ENCODE measurements around the gene ITGA6.

- TF ChIP-seq TARDBP (IDR thresholded peaks at IDR 0.05) (no peak), ELF4 (IDR thresholded peaks at IDR 0.05) (no peak), BHLHE40 (IDR thresholded peaks at IDR 0.05; ENCODE audit: borderline replicate concordance) (no peak), FOXM1 (IDR thresholded peaks at IDR 0.05; ENCODE audit: borderline replicate concordance) (no peak), FOXK2 (IDR thresholded peaks at IDR 0.05) (no peak), HDGF (IDR thresholded peaks at IDR 0.05; ENCODE audit: borderline replicate concordance) (no peak), SUZ12 (IDR thresholded peaks at IDR 0.05) (no peak), NFRKB (IDR thresholded peaks at IDR 0.05) (no peak), ZNF384 (IDR thresholded peaks at IDR 0.05) (no peak), L3MBTL2 (conservative IDR thresholded peaks at IDR 0.05) (no peak), ARNT (IDR thresholded peaks at IDR 0.05) (no peak)
- TF ChIP-seq, protein P1, sequence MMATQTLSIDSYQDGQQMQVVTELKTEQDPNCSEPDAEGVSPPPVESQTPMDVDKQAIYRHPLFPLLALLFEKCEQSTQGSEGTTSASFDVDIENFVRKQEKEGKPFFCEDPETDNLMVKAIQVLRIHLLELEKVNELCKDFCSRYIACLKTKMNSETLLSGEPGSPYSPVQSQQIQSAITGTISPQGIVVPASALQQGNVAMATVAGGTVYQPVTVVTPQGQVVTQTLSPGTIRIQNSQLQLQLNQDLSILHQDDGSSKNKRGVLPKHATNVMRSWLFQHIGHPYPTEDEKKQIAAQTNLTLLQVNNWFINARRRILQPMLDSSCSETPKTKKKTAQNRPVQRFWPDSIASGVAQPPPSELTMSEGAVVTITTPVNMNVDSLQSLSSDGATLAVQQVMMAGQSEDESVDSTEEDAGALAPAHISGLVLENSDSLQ (IDR thresholded peaks at IDR 0.05): no peak
Observed at GRCh38 chr2:172404824-172405223, 22.6 kb upstream of the ITGA6 start.

Data from HEK293T (cell line).